Spleen (tissue), 11 donors: ENCODE data around the gene ZNF576. TPM values are rescaled to one million over a fixed set of nuclear protein-coding genes. Genes with fewer than 3 reads are reported as not detected.

ENCODE experiments used
- DNase-seq: peaks from one replicate; pipeline ENCODE4 v3.0.0-alpha.2; 2020
- H3K27ac ChIP-seq, 8 donors: fragments of 200-600 bp; sonication (generic) in 7 of 8; 1 replicate in 4 of 8; 2 replicates in 4 of 8; pipeline versions ENCODE4 v1.5.0 to v1.8.0; 2016 to 2021; ENCODE audit warnings: inconsistent platforms in 4 of 8, mild to moderate bottlenecking in 4 of 8, moderate library complexity in 1 of 8
- H3K27me3 ChIP-seq, 7 donors: fragments of 200-600 bp; sonication (generic) in 6 of 7; replicated peaks in 1 of 7; 1 replicate in 4 of 7; 2 replicates in 3 of 7; pipeline versions ENCODE4 v1.5.0 to v1.8.0; 2016 to 2021; ENCODE audit warnings: inconsistent platforms in 3 of 7, mild to moderate bottlenecking in 1 of 7
- H3K36me3 ChIP-seq, 6 donors: fragments of 200-600 bp; sonication (generic) in 5 of 6; 1 replicate in 4 of 6; 2 replicates in 2 of 6; pipeline versions ENCODE4 v1.5.0 to v1.8.0; 2016 to 2021; ENCODE audit warnings: inconsistent platforms in 2 of 6
- H3K4me1 ChIP-seq, 6 donors: fragments of 200-600 bp; sonication (generic) in 5 of 6; 1 replicate in 3 of 6; 2 replicates in 3 of 6; pipeline versions ENCODE4 v1.5.0 to v1.8.0; 2016 to 2021; ENCODE audit warnings: inconsistent platforms in 3 of 6
- H3K4me3 ChIP-seq, 8 donors: fragments of 200-600 bp; sonication (generic) in 7 of 8; 1 replicate in 4 of 8; 2 replicates in 4 of 8; pipeline versions ENCODE4 v1.5.0 to v1.8.0; 2016 to 2021; ENCODE audit warnings: inconsistent platforms in 4 of 8, mild to moderate bottlenecking in 4 of 8, moderate library complexity in 2 of 8
- H3K9me3 ChIP-seq, 8 donors: fragments of 200-600 bp; sonication (generic) in 7 of 8; 1 replicate in 4 of 8; 2 replicates in 4 of 8; pipeline versions ENCODE4 v1.5.0 to v1.8.0; 2016 to 2021; ENCODE audit warnings: inconsistent platforms in 4 of 8
- CTCF ChIP-seq, 11 experiments: fragments of 200-600 bp in 7 of 11; fragments of 450-650 bp in 4 of 11; sonication (generic) in 4 of 11; IDR thresholded peaks in 8 of 11; conservative IDR thresholded peaks in 3 of 11; 1 replicate in 7 of 11; 2 replicates in 4 of 11; pipeline versions ENCODE4 v1.4.0 to v1.8.0; 2016 to 2021; ENCODE audit warnings: antibody characterized with exemption in 11 of 11, inconsistent platforms in 4 of 11, mild to moderate bottlenecking in 1 of 11
- POLR2A ChIP-seq, 3 donors: fragments of 450-650 bp; IDR thresholded peaks; one replicate each; pipeline ENCODE4 v1.5.1; 2017; ENCODE audit warnings: antibody characterized with exemption in 3 of 3, mild to moderate bottlenecking in 1 of 3
- POLR2AphosphoS5 ChIP-seq, 3 donors: sonication (generic); formaldehyde crosslinking; IDR thresholded peaks; one replicate each; pipeline ENCODE4 v1.5.1; 2017; ENCODE audit warnings: antibody characterized with exemption in 3 of 3
- WGBS, 5 donors: extraction: QIAGEN DNeasy Blood & Tissue Kit in 3 of 5; methylation state at CpG; one replicate each; pipeline versions ENCODE4 v1.1.5 to v1.1.7; 2013 to 2018; 5-methylcytosine and 5-hydroxymethylcytosine counted together
- intact Hi-C: fragments of 100-400 bp; cut with DNase I; formaldehyde crosslinking; loops from one replicate; pipeline ENCODE4 v1.15.0; 2023; ENCODE audit warnings: low total_unique reads
- polyA plus RNA-seq, 3 donors: library from polyadenylated mRNA; stranded (reverse); fragments of 200-250 nt; gene quantifications; one replicate each; pipeline ENCODE4 v1.2.1, GENCODE V29; 2013
- total RNA-seq, 7 donors: library from RNA; depleted of rRNA in 3 of 7; stranded (reverse); fragments of >200 nt in 3 of 7; fragmentation: NEBNext Ultra II Directional in 4 of 7; extraction: Animal tissue kit (Norgen Biotek cat#: 25700) in 4 of 7; gene quantifications; one replicate each; pipeline versions ENCODE4 v1.1.0 to v1.2.1, GENCODE V29; 2016 to 2021
- donor health status: healthy with polysubstance abuse.
- donor health status: DM: no; HTN: no; CAD: no; lungs with moderate emphysema.
- donor health status: DM: no; HTN: no; CAD: no.
- donor health status: Bipolar disorder and iron deficiency.
- donor health status: healthy.
- donor health status: DM: no; HTN: no; CAD: no.
- donor health status: DM: yes; HTN: yes; CAD: no.

ZNF576 gene
- total and polyA plus RNA-seq, 10 donors = 6.9 to 14.7 (median 11.5) TPM

- Histone ChIP-seq H3K27me3 (no peaks in the 10 kb centered on the region), H3K9me3 (no peaks in the 10 kb centered on the region), H3K36me3 (peaks cover 0 to 100% (median 47%) of the 10 kb centered on the region in 6 donors), H3K4me3 (no peak overlapping the region), H3K4me1 (peaks cover 0 to 26% (median 7%) of the 10 kb centered on the region in 6 donors), H3K27ac (no peak overlapping the region)
- intact Hi-C loops = no loop called here
- WGBS, 5 donors = 34 to 43% (median 41%) methylated on average over 8 of the region's 8 CpGs
- DNase-seq = peak; percentile 86
- peak; percentile 36 to 86 (median 71) for TF ChIP-seq CTCF (IDR thresholded peaks at IDR 0.05 in 8 of 11, conservative IDR thresholded peaks at IDR 0.05 in 3 of 11)
- TF ChIP-seq POLR2AphosphoS5 (IDR thresholded peaks at IDR 0.05) = peak in 1 of 3 donors; percentile 38
- TF ChIP-seq POLR2A (IDR thresholded peaks at IDR 0.05) = no peak
Measured at GRCh38 chr19:43555185-43555770, 41.1 kb upstream of the ZNF576 start.

GRCh38 chr19:43560687-43561086 is 35.7 kb upstream of the ZNF576 start:
- peak overlapping the region in 1 of 8 donors; percentile 89 for H3K27ac ChIP-seq
- no peaks in the 10 kb centered on the region for H3K27me3 ChIP-seq
- peaks cover 14 to 68% (median 38%) of the 10 kb centered on the region in 6 donors for H3K4me1 ChIP-seq
- H3K36me3 ChIP-seq = peaks cover 0 to 60% (median 13%) of the 10 kb centered on the region in 6 donors
- DNase-seq = peak; percentile 68
- TF ChIP-seq POLR2A (IDR thresholded peaks at IDR 0.05) (no peak), POLR2AphosphoS5 (IDR thresholded peaks at IDR 0.05) (no peak), CTCF (IDR thresholded peaks at IDR 0.05 in 8 of 11, conservative IDR thresholded peaks at IDR 0.05 in 3 of 11) (no peak)
- H3K9me3 ChIP-seq = no peaks in the 10 kb centered on the region
- intact Hi-C loops = no loop called here
- whole genome bisulfite sequencing, 5 donors = 86 to 91% (median 86%) methylated on average over 6 of the region's 6 CpGs
- H3K4me3 ChIP-seq = no peak overlapping the region

- 88 to 96% (median 94%) methylated on average over 12 of the region's 12 CpGs for WGBS, 5 donors
- Histone ChIP-seq H3K27ac (peak overlapping the region; percentile 76 to 90 (median 88)), H3K4me1 (peaks cover 14 to 63% (median 38%) of the 10 kb centered on the region in 6 donors), H3K4me3 (no peak overlapping the region), H3K36me3 (peaks cover 0 to 54% (median 13%) of the 10 kb centered on the region in 6 donors), H3K27me3 (no peaks in the 10 kb centered on the region), H3K9me3 (no peaks in the 10 kb centered on the region)
- intact Hi-C loops = no loop called here
- peak; percentile 56 for DNase-seq
- TF ChIP-seq POLR2A (IDR thresholded peaks at IDR 0.05) (no peak), CTCF (IDR thresholded peaks at IDR 0.05 in 8 of 11, conservative IDR thresholded peaks at IDR 0.05 in 3 of 11) (no peak), POLR2AphosphoS5 (IDR thresholded peaks at IDR 0.05) (no peak)
Measured at GRCh38 chr19:43561139-43561970, 35.0 kb upstream of the ZNF576 start.

GRCh38 chr19:43562226-43562697 is 34.1 kb upstream of the ZNF576 start:
- Histone ChIP-seq H3K4me3 (peak overlapping the region in 2 of 8 donors; percentile 4 to 30), H3K27ac (peak overlapping the region; percentile 76 to 90 (median 88)), H3K9me3 (no peaks in the 10 kb centered on the region), H3K4me1 (peaks cover 14 to 63% (median 38%) of the 10 kb centered on the region in 6 donors), H3K36me3 (peaks cover 0 to 44% (median 13%) of the 10 kb centered on the region in 6 donors), H3K27me3 (no peaks in the 10 kb centered on the region)
- TF ChIP-seq CTCF (IDR thresholded peaks at IDR 0.05 in 8 of 11, conservative IDR thresholded peaks at IDR 0.05 in 3 of 11) (no peak), POLR2A (IDR thresholded peaks at IDR 0.05) (no peak), POLR2AphosphoS5 (IDR thresholded peaks at IDR 0.05) (no peak)
- DNase-seq = no peak
- intact Hi-C loops = no loop called here
- 28 to 61% (median 35%) methylated on average over 6 of the region's 6 CpGs for WGBS, 5 donors
